NCI-H2227 (cell line): Measurements from ENCODE around the gene CACNA1H.
"Not testable (repeated sequence)": the region's sequence is repeated elsewhere in the genome, so short reads cannot be mapped to it uniquely, and the experiment has no call there.

ENCODE experiments used
- DNase-seq: peaks from one replicate; lab custom pipeline; 2025; ENCODE audit not compliant: unreplicated experiment; lab: John Stamatoyannopoulos, UW

Gene CACNA1H

DNA sequence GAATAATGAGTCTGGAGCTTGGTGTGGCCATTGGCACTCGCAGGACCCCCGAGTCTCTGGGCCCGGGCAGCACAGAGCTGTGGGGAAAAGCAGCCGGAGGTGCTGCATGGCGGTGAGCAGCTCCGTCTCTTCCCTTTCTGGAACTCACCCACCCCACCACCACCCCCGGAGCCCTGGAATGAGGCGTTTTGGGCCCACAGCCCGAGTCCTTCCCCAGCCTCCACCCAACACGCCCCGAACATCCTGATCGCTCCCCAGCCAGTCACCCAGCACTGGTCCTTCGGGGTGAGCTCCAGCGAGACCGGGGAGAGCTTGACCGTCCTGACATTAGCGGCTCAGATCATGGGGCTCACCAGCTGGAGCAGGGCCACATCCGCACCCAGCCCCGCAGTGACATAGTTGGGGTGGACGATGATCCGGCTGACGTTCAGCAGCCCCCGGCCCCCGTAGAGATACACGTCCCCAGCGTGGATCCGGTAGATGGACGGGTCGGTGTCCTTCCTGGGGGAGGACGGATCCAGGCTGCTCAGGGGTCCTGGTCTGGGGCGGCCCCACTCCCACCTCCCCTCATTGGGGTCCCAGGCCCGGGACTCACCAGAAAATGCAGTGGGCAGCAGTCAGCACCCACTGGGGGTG lies 109.4 kb downstream of the CACNA1H start:
- DNase-seq: no peak

GRCh38 chr16:1262846-1263221 lies 109.9 kb downstream of the CACNA1H start:
- no peak for DNase-seq

GRCh38 chr16:1263591-1264344 lies 110.9 kb downstream of the CACNA1H start:
- no peak for DNase-seq

GRCh38 chr16:1264345-1265089 lies 111.6 kb downstream of the CACNA1H start:
- DNase-seq: no peak

DNA sequence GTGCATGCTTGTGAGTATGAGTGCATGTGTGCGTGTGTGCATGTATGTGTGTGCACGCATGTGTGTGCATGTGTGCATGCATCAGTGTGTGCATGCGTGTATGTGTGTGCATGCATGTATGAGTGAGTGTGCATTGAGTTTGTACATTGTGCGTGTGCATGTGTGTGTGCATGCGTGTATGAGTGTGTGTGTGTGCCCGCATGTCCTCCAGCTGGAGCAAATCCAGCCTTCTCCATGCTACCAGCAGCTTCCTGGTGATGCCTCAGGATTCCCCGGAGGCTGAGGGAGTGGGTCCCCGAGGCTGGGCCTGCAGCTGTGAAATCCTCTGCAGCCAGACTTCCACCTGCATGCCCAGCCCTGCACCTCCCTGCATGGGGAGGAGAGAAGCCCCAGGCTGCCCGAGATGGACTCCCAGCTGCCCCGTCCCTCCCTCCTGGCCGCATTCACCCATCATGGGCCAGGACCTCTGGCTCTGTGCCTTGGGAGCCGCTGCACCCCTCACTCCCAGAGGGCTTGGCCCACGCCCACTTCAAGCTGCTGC lies 112.3 kb downstream of the CACNA1H start:
- DNase-seq: no peak

GRCh38 chr16:1265826-1266225 lies 112.9 kb downstream of the CACNA1H start:
- DNase-seq: no peak

DNA sequence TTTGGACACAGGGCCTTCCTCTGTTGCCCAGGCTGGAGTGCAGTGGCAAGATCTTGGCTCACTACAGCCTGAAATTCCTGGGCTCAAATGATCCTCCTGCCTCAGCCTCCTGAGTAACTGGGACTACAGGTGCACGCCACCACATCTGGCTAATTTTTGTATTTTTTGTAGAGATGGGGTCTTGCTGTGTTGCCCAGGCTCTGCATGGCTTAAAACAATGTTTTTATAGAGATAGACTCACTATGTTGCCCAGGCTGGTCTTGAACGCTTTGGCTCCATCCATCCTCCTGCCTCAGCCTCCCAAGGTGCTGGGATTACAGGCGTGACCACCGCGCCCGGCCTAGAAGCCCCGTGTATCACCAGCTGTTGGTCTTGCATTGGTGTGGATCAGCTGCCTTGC lies 116.5 kb downstream of the CACNA1H start:
- not testable (repeated sequence) for DNase-seq

DNA sequence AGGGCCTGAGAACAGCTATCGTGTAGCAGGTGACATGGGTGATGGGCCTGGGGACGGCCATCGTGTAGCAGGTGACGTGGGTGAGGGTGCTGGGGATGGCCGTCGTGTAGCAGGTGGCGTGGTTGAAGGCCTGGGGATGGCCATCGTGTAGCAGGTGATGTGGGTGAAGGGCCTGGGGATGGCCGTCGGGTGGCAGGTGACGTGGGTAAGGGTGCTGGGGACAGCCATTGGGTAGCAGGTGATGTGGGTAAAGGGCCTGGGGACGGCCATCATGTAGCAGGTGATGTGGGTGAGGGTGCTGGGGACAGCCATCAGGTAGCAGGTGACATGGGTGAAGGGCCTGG lies 118.4 kb downstream of the CACNA1H start:
- no peak for DNase-seq
